Limb (tissue), 2 donors: Measurements from ENCODE around the gene CRLF1.
A peak's percentile ranks its signal among the peaks of the same experiment; 100 is the strongest.
"Not testable (repeated sequence)": the region's sequence is repeated elsewhere in the genome, so short reads cannot be mapped to it uniquely, and the experiment has no call there.

Experiments
- DNase-seq, 2 donors: peaks; one replicate each; pipeline ENCODE4 v3.0.0-alpha.2; 2016; ENCODE audit errors: extremely low spot score in 2 of 2

Gene CRLF1

GRCh38 chr19:18593367-18594095 lies 13.1 kb downstream of the CRLF1 start:
- no peak for DNase-seq

DNA sequence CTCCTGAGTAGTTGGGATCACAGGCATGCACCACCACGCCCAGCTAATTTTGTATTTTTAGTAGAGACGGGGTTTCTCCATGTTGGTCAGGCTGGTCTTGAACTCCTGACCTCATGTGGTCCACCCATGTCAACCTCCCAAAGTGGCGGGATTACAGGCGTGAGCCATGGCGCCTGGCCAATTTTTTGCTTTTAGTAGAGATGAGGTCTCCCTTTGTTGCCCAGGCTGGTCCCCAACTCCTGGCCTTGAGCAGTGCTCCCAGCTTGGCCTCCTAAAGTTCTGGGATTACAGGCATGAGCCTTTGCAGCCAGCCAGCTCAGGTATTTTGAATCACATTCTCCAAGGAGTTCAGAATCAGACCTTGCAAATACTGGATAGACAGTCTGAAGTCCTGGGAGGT lies 13.9 kb downstream of the CRLF1 start:
- DNase-seq: not testable (repeated sequence)

GRCh38 chr19:18591735-18592385 lies 14.7 kb downstream of the CRLF1 start:
- no peak for DNase-seq

GRCh38 chr19:18590273-18591272 lies 16.0 kb downstream of the CRLF1 start:
- peak; percentile 88 to 92 for DNase-seq

- peak; percentile 76 to 78 for DNase-seq
These were observed 17.0 kb downstream of the CRLF1 start for GRCh38 chr19:18589380-18590272.

GRCh38 chr19:18588611-18589379 lies 17.8 kb downstream of the CRLF1 start, which contains the start of gene REX1BD:
TSS of gene REX1BD (plus strand) at chr19:18588798. CDS start at chr19:18588802, 4 bp downstream.
- DNase-seq: peak; percentile 87 to 92

DNA sequence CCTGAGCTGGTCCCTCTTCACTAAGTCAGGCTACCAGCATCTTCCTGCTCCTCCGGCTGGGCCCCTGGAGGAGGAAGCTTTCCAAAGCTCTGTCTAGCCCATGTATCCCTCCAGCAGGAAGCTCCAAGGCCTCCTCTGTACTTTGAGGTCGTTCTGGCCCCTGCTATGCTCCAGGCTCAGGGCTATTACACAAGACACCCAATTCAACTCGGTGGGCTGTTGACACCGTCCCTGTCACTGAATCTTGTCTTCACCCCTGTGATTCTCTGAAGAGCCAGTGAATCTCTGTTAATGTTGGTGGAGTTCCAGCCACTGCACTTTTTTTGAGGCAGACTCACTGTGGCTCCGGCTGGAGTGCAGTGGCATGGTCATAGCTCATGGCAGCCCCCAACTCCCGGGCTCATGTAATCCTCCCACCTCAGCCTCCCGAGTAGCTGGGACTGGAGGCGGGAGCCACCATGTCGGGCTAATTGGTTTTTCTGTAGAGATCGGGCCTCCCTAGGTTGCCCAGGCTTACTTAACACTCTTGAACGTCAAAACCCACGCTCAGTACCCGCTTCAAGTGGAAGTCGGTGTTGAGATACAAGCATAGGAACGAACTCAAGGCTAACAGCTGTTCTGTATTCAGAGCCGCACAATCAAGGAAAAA lies 18.5 kb downstream of the CRLF1 start:
- no peak for DNase-seq

DNA sequence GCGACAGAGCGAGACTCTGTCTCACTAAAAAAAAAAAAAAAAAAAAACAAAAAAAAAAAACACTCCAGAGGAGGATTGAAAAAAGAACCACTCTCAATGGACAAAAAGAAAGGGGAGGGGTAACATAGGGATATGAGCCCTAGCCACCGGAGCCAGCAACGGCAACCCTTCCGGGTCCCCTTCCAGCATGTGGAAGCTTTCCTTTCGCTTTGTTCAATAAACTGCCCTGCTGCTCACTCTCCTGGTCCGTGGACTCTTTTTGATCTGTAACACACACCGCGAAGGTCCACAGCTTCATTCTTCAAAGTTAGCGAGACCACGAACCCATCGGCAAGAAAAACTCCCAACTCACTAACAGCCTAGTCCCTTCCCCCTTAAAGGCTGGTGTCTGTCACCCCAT lies 19.0 kb downstream of the CRLF1 start:
- no peak for DNase-seq

GRCh38 chr19:18586306-18586705 lies 20.3 kb downstream of the CRLF1 start:
- no peak for DNase-seq

- no peak for DNase-seq
These were observed 26.3 kb downstream of the CRLF1 start for GRCh38 chr19:18580311-18580710.

DNA sequence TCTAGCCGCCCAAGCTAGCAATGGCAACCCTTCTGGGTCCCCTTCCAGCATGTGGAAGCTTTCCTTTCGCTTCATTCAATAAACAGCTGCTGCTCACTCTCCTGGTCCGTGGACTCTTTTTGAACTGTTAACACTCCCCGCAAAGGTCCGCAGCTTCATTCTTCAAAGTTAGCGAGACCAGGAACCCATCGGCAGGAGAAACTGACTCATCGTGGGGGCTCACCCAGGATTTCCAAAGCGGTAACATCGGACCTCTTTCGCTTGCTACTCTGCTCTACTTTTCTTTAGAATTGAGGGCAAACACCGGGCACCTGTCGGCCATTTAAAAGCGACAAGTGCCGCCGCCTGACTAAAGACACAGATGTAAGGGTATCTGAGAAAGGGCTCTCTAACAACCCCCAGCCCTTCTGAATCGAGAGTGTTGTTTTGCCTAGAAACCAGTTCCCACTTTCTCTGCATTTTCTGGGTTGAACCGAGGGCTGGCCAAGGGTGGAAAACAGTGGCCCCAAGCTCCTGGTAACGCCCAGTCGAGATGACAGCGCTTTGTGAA lies 29.2 kb downstream of the CRLF1 start:
- no peak for DNase-seq

GRCh38 chr19:18576383-18576782 lies 30.2 kb downstream of the CRLF1 start:
- DNase-seq: no peak

GRCh38 chr19:18574691-18575291 lies 31.8 kb downstream of the CRLF1 start:
- DNase-seq: no peak

DNA sequence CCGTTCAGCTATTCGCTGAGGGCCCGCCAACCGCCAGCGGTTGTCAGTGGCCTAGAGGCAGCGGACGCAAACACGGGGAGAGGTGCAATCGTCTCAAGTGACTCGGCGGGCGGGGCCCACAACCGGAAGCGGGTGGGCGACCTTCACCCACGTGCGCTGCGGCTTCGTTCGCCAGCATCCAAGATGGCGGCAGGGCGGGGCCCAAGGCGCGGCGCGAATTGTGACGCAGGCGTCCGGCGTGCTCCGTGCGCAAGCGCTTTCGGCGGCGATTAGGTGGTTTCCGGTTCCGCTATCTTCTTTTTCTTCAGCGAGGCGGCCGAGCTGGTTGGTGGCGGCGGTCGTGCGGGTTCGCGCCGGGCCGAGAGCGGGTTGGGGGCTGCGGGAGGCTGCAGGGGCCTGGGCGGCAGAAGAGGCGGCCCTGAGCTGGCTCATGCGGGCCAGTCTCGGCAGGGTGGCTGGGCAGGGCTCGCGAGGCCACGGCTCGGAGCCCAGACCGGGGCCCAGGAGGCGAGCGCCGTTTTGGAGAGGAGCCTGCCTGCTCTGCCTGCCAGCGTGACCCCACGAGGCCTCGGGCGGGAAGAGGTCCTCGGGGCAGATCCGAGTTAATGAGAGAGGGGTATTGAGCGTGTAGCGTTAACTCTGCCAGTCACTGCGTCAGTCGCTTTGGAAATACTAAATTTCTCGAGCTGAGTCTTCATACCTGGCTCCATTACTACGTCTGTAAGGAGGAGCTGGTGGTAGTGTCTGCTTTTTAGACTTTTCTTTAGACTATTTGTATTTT lies 34.8 kb downstream of the CRLF1 start, which contains the start of gene UBA52:
Gene UBA52, plus strand, starts transcription at position 294 of the 781 bp plus-strand sequence. CDS start 1,444 bp downstream, outside the sequence.
- peak; percentile 96 to 99 for DNase-seq

- DNase-seq: no peak
These were observed 38.2 kb downstream of the CRLF1 start for GRCh38 chr19:18568367-18568766.

DNA sequence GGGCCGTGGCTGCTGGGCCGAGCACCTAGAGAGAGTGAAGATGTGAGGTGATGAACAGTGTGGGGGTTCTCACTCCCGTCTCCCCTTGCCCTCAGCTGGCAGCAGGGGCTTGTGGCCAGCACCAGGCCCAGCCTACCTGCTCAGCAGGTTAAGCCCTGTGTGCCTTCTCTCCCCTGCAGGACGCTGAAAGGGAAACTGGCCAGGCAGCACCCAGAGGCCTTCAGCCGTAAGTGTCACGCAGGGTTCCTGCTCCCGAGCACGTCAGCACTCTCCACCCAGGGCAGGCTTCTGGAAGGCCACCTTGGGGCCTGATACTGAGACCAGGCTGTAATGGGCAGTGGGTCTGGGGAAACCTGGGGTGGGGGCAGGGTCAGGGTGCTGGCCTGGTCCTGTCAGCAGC lies 39.6 kb downstream of the CRLF1 start:
- DNase-seq: no peak

GRCh38 chr19:18562086-18562485 lies 44.5 kb downstream of the CRLF1 start:
- peak in 1 of 2 donors; percentile 25 for DNase-seq

DNA sequence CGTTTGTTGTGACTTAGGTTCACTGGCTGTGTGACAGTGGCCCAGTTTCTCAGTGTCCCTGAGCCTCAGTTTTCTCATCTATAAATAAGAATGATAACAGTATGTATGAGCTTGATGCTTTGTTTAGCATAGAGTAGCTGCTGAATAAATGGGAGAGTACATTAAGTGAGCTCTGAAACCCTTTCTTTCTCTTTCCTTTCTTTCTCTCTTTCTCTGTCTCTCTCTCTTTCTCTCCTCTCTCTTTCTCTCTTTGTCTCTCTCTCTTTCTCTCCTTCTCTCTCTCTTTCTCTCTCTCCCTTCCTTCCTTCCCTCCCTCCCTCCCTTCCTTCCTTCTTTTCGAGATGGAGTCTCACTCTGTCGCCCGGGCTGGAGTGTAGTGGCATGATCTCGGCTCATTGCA lies 46.9 kb downstream of the CRLF1 start:
- DNase-seq: no peak
